Measurements from ENCODE around the gene DESI2. TPM values are rescaled to one million over a fixed set of nuclear protein-coding genes. Genes with fewer than 3 reads are reported as not detected.

Gene DESI2
- total RNA-seq, 1 experiment from 2014 or later, result 44.6 TPM

DNA sequence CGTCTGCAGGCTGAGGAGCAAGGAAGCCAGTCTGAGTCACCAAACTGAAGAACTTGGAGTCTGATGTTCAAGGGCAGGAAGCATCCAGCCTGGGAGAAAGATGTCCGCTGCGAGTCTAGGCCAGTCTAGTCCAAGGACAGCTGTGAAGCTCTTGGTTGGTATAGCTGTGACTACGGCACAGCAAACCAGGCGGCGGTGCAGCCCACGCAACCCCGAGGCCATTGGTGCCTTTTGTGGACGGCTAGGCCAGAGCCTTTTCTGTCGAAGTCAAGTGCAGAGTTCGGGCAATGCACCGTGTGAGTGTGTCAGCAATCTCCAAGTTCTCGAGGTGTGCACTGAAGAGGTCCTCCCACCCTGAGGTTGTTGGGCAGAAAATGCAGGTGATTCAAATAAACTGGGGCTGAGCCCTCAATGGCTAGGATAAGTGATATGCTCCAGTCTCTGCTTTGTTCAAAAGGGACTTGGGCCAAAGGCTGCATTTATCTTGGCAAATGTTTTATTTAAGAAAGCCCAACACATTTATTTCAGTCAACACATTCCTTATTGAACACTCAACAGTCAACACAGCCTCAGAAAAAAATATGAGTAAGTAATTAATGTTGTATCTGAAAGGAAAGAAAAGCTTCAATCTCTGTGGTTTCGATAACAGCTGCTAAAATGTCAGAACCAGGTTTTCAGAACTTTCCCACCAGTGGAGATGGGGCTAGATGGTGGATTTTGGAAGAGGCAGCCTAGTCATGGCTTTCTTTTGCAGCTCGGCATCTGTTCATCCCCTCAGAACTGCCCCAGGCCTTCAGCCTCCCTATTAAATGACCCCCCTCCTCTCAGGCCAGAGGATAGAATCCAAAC, 104.4 kb downstream of the DESI2 start:
- Histone ChIP-seq H3K79me2 (ENCODE audit: insufficient read depth, low read length) (no peaks in the 10 kb centered on the region), H3K4me1 (ENCODE audit: control insufficient read depth in 1 of 2, insufficient read depth in 2 of 2, low read length in 2 of 2) (no peaks in the 10 kb centered on the region), H3K9me3 (ENCODE audit: control insufficient read depth in 1 of 2, insufficient read depth in 1 of 2, low read depth in 1 of 2, low read length in 2 of 2) (no peaks in the 10 kb centered on the region), H3K27me3 (ENCODE audit: insufficient read depth, low read length) (no peaks in the 10 kb centered on the region), H3K9me2 (ENCODE audit: insufficient read depth) (no peaks in the 10 kb centered on the region), H3K4me3 (replicated peaks in 1 of 2; ENCODE audit: low read depth in 1 of 2, low read length in 2 of 2) (no peak overlapping the region), H3K4me2 (ENCODE audit: low read length) (no peak overlapping the region), H2AFZ (ENCODE audit: low read depth, low read length, poor library complexity, severe bottlenecking) (no peak overlapping the region), H3K9ac (ENCODE audit: low read length) (no peak overlapping the region), H4K20me1 (ENCODE audit: insufficient read depth) (no peaks in the 10 kb centered on the region), H3K36me3 (ENCODE audit: control insufficient read depth in 1 of 2, insufficient read depth in 2 of 2, low read length in 2 of 2) (no peaks in the 10 kb centered on the region), H3K27ac (ENCODE audit: low read depth, low read length) (no peak overlapping the region)
- DNase-seq (ENCODE audit: low read depth, low spot score) (no peak), ATAC-seq (no peak)
- ChIA-PET CTCF (no interaction called here), RAD21 (ENCODE audit: low non-redundant PET in 1 of 2, low total read pairs in 2 of 2, uncharacterized antibody in 2 of 2, unreplicated experiment in 2 of 2) (no interaction called here), POLR2A (no interaction called here)
- no peak for TF ChIP-seq TCF7L2 (IDR thresholded peaks at IDR 0.05; ENCODE audit: borderline replicate concordance, extremely low read depth, insufficient read depth, insufficient read length)
- TF ChIP-seq ZBTB33 (IDR thresholded peaks at IDR 0.05; ENCODE audit: extremely low read depth, insufficient replicate concordance, low read length), result no peak
- TF ChIP-seq ATF3 (IDR thresholded peaks at IDR 0.05), result no peak
- TF ChIP-seq, protein P1, sequence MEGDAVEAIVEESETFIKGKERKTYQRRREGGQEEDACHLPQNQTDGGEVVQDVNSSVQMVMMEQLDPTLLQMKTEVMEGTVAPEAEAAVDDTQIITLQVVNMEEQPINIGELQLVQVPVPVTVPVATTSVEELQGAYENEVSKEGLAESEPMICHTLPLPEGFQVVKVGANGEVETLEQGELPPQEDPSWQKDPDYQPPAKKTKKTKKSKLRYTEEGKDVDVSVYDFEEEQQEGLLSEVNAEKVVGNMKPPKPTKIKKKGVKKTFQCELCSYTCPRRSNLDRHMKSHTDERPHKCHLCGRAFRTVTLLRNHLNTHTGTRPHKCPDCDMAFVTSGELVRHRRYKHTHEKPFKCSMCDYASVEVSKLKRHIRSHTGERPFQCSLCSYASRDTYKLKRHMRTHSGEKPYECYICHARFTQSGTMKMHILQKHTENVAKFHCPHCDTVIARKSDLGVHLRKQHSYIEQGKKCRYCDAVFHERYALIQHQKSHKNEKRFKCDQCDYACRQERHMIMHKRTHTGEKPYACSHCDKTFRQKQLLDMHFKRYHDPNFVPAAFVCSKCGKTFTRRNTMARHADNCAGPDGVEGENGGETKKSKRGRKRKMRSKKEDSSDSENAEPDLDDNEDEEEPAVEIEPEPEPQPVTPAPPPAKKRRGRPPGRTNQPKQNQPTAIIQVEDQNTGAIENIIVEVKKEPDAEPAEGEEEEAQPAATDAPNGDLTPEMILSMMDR (IDR thresholded peaks at IDR 0.05 in 2 of 3, conservative IDR thresholded peaks at IDR 0.05 in 1 of 3; ENCODE audit: borderline replicate concordance in 1 of 3, insufficient read depth in 1 of 3, low read depth in 2 of 3, low read length in 2 of 3), result no peak
- no peak for TF ChIP-seq ELF1 (IDR thresholded peaks at IDR 0.05; ENCODE audit: borderline replicate concordance, low read depth)
- no peak for TF ChIP-seq YY1 (IDR thresholded peaks at IDR 0.05; ENCODE audit: extremely low read depth, insufficient replicate concordance, low read depth, low read length)
- TF ChIP-seq SIN3A (IDR thresholded peaks at IDR 0.05; ENCODE audit: low read depth), result no peak
- TF ChIP-seq POLR2AphosphoS5 (IDR thresholded peaks at IDR 0.05; ENCODE audit: low read depth, low read length), result no peak
- TF ChIP-seq EZH2phosphoT487 (IDR thresholded peaks at IDR 0.05; ENCODE audit: borderline replicate concordance), result no peak
- TF ChIP-seq ZFX (IDR thresholded peaks at IDR 0.05), result no peak
- BruUV-seq (replicated peaks), result no TSS peak
- intact Hi-C loops (cut with micrococcal nuclease), result no loop called here

Other genes starting within 250 kb of the DESI2 start
- gene ADSS2, start 201.2 kb upstream of the DESI2 start, total RNA-seq (2021; ENCODE audit: unreplicated experiment), result 46.2 TPM
- gene CATSPERE, start 191.9 kb upstream of the DESI2 start, total RNA-seq (2021; ENCODE audit: unreplicated experiment), result 0.34 TPM
- gene COX20, start 182.5 kb downstream of the DESI2 start, total RNA-seq (2021; ENCODE audit: unreplicated experiment), result 48.1 TPM
- gene HNRNPU, start 211.4 kb downstream of the DESI2 start, total RNA-seq (2021; ENCODE audit: unreplicated experiment), result 424 TPM

Data from HCT116 (cell line).